ENCODE results near the gene TBC1D30.

GRCh38 chr12:64912516-64913255 is 88.2 kb downstream of the TBC1D30 start:
- TF ChIP-seq, protein P1, sequence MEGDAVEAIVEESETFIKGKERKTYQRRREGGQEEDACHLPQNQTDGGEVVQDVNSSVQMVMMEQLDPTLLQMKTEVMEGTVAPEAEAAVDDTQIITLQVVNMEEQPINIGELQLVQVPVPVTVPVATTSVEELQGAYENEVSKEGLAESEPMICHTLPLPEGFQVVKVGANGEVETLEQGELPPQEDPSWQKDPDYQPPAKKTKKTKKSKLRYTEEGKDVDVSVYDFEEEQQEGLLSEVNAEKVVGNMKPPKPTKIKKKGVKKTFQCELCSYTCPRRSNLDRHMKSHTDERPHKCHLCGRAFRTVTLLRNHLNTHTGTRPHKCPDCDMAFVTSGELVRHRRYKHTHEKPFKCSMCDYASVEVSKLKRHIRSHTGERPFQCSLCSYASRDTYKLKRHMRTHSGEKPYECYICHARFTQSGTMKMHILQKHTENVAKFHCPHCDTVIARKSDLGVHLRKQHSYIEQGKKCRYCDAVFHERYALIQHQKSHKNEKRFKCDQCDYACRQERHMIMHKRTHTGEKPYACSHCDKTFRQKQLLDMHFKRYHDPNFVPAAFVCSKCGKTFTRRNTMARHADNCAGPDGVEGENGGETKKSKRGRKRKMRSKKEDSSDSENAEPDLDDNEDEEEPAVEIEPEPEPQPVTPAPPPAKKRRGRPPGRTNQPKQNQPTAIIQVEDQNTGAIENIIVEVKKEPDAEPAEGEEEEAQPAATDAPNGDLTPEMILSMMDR (IDR thresholded peaks at IDR 0.05; ENCODE audit: insufficient read depth, low read depth, low read length), result no peak
- no peak for TF ChIP-seq EZH2 (IDR thresholded peaks at IDR 0.05; ENCODE audit: insufficient read depth, low read length)

Data from astrocyte (in vitro differentiated cells and primary cell).